Activated naive CD8-positive, alpha-beta T cell treated with anti-CD3 and anti-CD28 coated beads, Interleukin-2, amount 50 U/mL, for 24 hours (primary cell): ENCODE results near the gene GNAT1.

Experiments
- ATAC-seq: fragments of 150-1000 bp; cut with Tn5 transposase; one replicate; pipeline ENCODE4 v1.10.0; 2021
- DNase-seq: peaks from one replicate; pipeline ENCODE4 v3.0.0; 2021
- H3K27ac Mint-ChIP-seq: one replicate; pipeline ENCODE4 v1.8.0; 2021; ENCODE audit warnings: mild to moderate bottlenecking, mixed read lengths
- H3K27me3 Mint-ChIP-seq: one replicate; pipeline ENCODE4 v1.8.0; 2021; ENCODE audit warnings: mixed read lengths
- H3K36me3 Mint-ChIP-seq: one replicate; pipeline ENCODE4 v1.8.0; 2021; ENCODE audit warnings: low read depth, mixed read lengths
- H3K4me1 Mint-ChIP-seq: one replicate; pipeline ENCODE4 v1.8.0; 2021; ENCODE audit warnings: mixed read lengths
- H3K4me3 Mint-ChIP-seq: one replicate; pipeline ENCODE4 v1.8.0; 2021; ENCODE audit warnings: mild to moderate bottlenecking, moderate library complexity, mixed read lengths
- H3K9me3 Mint-ChIP-seq: one replicate; pipeline ENCODE4 v1.8.0; 2021; ENCODE audit warnings: mixed read lengths

Gene GNAT1

GRCh38 chr3:50190936-50191660, at the start of gene GNAT1:
Gene GNAT1, plus strand, starts transcription at chr3:50191610. Its CDS starts 116 bp downstream, at chr3:50191726.
- ATAC-seq: no peak
- no peak for DNase-seq
- Mint-ChIP-seq H3K4me3 (no peak within 1 kb of the TSS), H3K4me1 (peaks cover 12% of the 10 kb centered on the region), H3K9me3 (no peaks in the 10 kb centered on the region), H3K27me3 (peaks cover 14% of the 10 kb centered on the region), H3K36me3 (no peaks in the 10 kb centered on the region), H3K27ac (no peak within 1 kb of the TSS)

- ATAC-seq: peak; percentile 60
These were observed 45.0 kb upstream of the GNAT1 start for GRCh38 chr3:50146316-50146901.

GRCh38 chr3:50147016-50147415, 44.4 kb upstream of the GNAT1 start:
- Mint-ChIP-seq H3K27me3 (no peaks in the 10 kb centered on the region), H3K4me3 (no peak overlapping the region), H3K27ac (no peak overlapping the region), H3K4me1 (no peaks in the 10 kb centered on the region), H3K36me3 (no peaks in the 10 kb centered on the region), H3K9me3 (no peaks in the 10 kb centered on the region)
- DNase-seq: no peak
- ATAC-seq: no peak

More at GRCh38 chr3:50146316-50146901, 45.0 kb upstream of the GNAT1 start:
- no peak for DNase-seq
- Mint-ChIP-seq H3K27ac (no peak overlapping the region), H3K9me3 (no peaks in the 10 kb centered on the region), H3K4me1 (no peaks in the 10 kb centered on the region), H3K36me3 (no peaks in the 10 kb centered on the region), H3K27me3 (no peaks in the 10 kb centered on the region), H3K4me3 (no peak overlapping the region)

- no peak overlapping the region for H3K4me3 Mint-ChIP-seq
- H3K27me3 Mint-ChIP-seq: no peaks in the 10 kb centered on the region
- H3K4me1 Mint-ChIP-seq: no peaks in the 10 kb centered on the region
- H3K36me3 Mint-ChIP-seq: no peaks in the 10 kb centered on the region
- DNase-seq (no peak), ATAC-seq (no peak)
- no peak overlapping the region for H3K27ac Mint-ChIP-seq
- no peaks in the 10 kb centered on the region for H3K9me3 Mint-ChIP-seq
These were observed 44.0 kb upstream of the GNAT1 start for GRCh38 chr3:50147447-50147846.

- no peak overlapping the region for H3K27ac Mint-ChIP-seq
These were observed 43.5 kb upstream of the GNAT1 start for GRCh38 chr3:50147861-50148260.

GRCh38 chr3:50150404-50150750, 41.0 kb upstream of the GNAT1 start:
- DNase-seq: no peak
- Mint-ChIP-seq H3K4me3 (no peak overlapping the region), H3K9me3 (no peaks in the 10 kb centered on the region), H3K27me3 (peaks cover 14% of the 10 kb centered on the region), H3K4me1 (peaks cover 3% of the 10 kb centered on the region), H3K36me3 (no peaks in the 10 kb centered on the region), H3K27ac (no peak overlapping the region)
- ATAC-seq: no peak

More at GRCh38 chr3:50147861-50148260, 43.5 kb upstream of the GNAT1 start:
- Mint-ChIP-seq H3K4me1 (no peaks in the 10 kb centered on the region), H3K27me3 (no peaks in the 10 kb centered on the region), H3K36me3 (no peaks in the 10 kb centered on the region), H3K4me3 (no peak overlapping the region), H3K9me3 (no peaks in the 10 kb centered on the region)
- no peak for ATAC-seq
- no peak for DNase-seq

GRCh38 chr3:50150863-50151686, 40.3 kb upstream of the GNAT1 start:
- Mint-ChIP-seq H3K4me1 (peaks cover 9% of the 10 kb centered on the region), H3K9me3 (no peaks in the 10 kb centered on the region), H3K27ac (no peak overlapping the region), H3K27me3 (peaks cover 20% of the 10 kb centered on the region), H3K36me3 (no peaks in the 10 kb centered on the region), H3K4me3 (no peak overlapping the region)
- DNase-seq (no peak), ATAC-seq (no peak)

- H3K9me3 Mint-ChIP-seq: no peaks in the 10 kb centered on the region
- no peak overlapping the region for H3K27ac Mint-ChIP-seq
- no peak for ATAC-seq
- no peaks in the 10 kb centered on the region for H3K36me3 Mint-ChIP-seq
- peaks cover 10% of the 10 kb centered on the region for H3K4me1 Mint-ChIP-seq
- no peak overlapping the region for H3K4me3 Mint-ChIP-seq
- no peak for DNase-seq
- H3K27me3 Mint-ChIP-seq: peaks cover 26% of the 10 kb centered on the region
These were observed 39.7 kb upstream of the GNAT1 start for GRCh38 chr3:50151728-50152127.

- Mint-ChIP-seq H3K9me3 (no peaks in the 10 kb centered on the region), H3K27me3 (peaks cover 35% of the 10 kb centered on the region), H3K36me3 (no peaks in the 10 kb centered on the region), H3K4me3 (peak overlapping the region; percentile 65), H3K27ac (no peak overlapping the region), H3K4me1 (peaks cover 10% of the 10 kb centered on the region)
- DNase-seq (no peak), ATAC-seq (no peak)
These were observed 37.5 kb upstream of the GNAT1 start for GRCh38 chr3:50153782-50154475.

- H3K4me1 Mint-ChIP-seq: peaks cover 10% of the 10 kb centered on the region
- DNase-seq (no peak), ATAC-seq (peak; percentile 37)
- H3K9me3 Mint-ChIP-seq: no peaks in the 10 kb centered on the region
- H3K27ac Mint-ChIP-seq: no peak overlapping the region
- no peaks in the 10 kb centered on the region for H3K36me3 Mint-ChIP-seq
- peak overlapping the region; percentile 65 for H3K4me3 Mint-ChIP-seq
- peaks cover 35% of the 10 kb centered on the region for H3K27me3 Mint-ChIP-seq
These were observed 37.0 kb upstream of the GNAT1 start for GRCh38 chr3:50154476-50154839.

GRCh38 chr3:50154840-50155490, 36.4 kb upstream of the GNAT1 start, which contains the start of gene SEMA3F:
Gene SEMA3F, plus strand, starts transcription at chr3:50155324. Its CDS starts 4,299 bp downstream, at chr3:50159623.
- H3K27me3 Mint-ChIP-seq: peaks cover 35% of the 10 kb centered on the region
- H3K36me3 Mint-ChIP-seq: no peaks in the 10 kb centered on the region
- peak within 1 kb of the TSS; percentile 69 for H3K4me3 Mint-ChIP-seq
- ATAC-seq (peak; percentile 83), DNase-seq (peak; percentile 64)
- H3K4me1 Mint-ChIP-seq: peaks cover 10% of the 10 kb centered on the region
- H3K27ac Mint-ChIP-seq: no peak within 1 kb of the TSS
- no peaks in the 10 kb centered on the region for H3K9me3 Mint-ChIP-seq

- Mint-ChIP-seq H3K9me3 (no peaks in the 10 kb centered on the region), H3K4me1 (peaks cover 10% of the 10 kb centered on the region), H3K4me3 (peak overlapping the region; percentile 69), H3K27ac (no peak overlapping the region), H3K27me3 (peaks cover 35% of the 10 kb centered on the region), H3K36me3 (no peaks in the 10 kb centered on the region)
- DNase-seq (no peak), ATAC-seq (no peak)
These were observed 35.9 kb upstream of the GNAT1 start for GRCh38 chr3:50155491-50155878.

GRCh38 chr3:50155891-50156290, 35.5 kb upstream of the GNAT1 start:
- DNase-seq (no peak), ATAC-seq (no peak)
- peaks cover 10% of the 10 kb centered on the region for H3K4me1 Mint-ChIP-seq
- no peaks in the 10 kb centered on the region for H3K9me3 Mint-ChIP-seq
- no peak overlapping the region for H3K27ac Mint-ChIP-seq
- peaks cover 35% of the 10 kb centered on the region for H3K27me3 Mint-ChIP-seq
- peak overlapping the region; percentile 69 for H3K4me3 Mint-ChIP-seq
- H3K36me3 Mint-ChIP-seq: no peaks in the 10 kb centered on the region
